ENCODE results near the gene CD80. TPM values are rescaled to one million over a fixed set of nuclear protein-coding genes. Genes with fewer than 3 reads are reported as not detected.

CD80 gene
- total RNA-seq, 1 experiment from 2014 or later = not detected

GRCh38 chr3:119555309-119555735 lies 4.1 kb downstream of the CD80 start:
- H3K4me1 ChIP-seq (ENCODE audit: control insufficient read depth in 1 of 2, insufficient read depth in 2 of 2, low read length in 2 of 2) = peaks cover 0 to 5% of the 10 kb centered on the region in 2 experiments; a peak in 1 of 4 replicates
- CTCF ChIA-PET = no interaction called here
- POLR2A ChIA-PET = no interaction called here
- H2AFZ ChIP-seq (ENCODE audit: low read depth, low read length, poor library complexity, severe bottlenecking) = no peak overlapping the region
- H3K9ac ChIP-seq (ENCODE audit: low read length) = no peak overlapping the region
- RAD21 ChIA-PET (ENCODE audit: low non-redundant PET in 1 of 2, low total read pairs in 2 of 2, uncharacterized antibody in 2 of 2, unreplicated experiment in 2 of 2) = no interaction called here
- H3K9me3 ChIP-seq (ENCODE audit: control insufficient read depth in 1 of 2, insufficient read depth in 1 of 2, low read depth in 1 of 2, low read length in 2 of 2) = no peaks in the 10 kb centered on the region
- BruUV-seq (replicated peaks) = no TSS peak
- H3K4me3 ChIP-seq (replicated peaks in 1 of 2; ENCODE audit: low read depth in 1 of 2, low read length in 2 of 2) = no peak overlapping the region
- TF ChIP-seq CBX3 (IDR thresholded peaks at IDR 0.05; ENCODE audit: low read depth) (no peak), EZH2 (IDR thresholded peaks at IDR 0.05) (no peak), SIN3A (IDR thresholded peaks at IDR 0.05; ENCODE audit: low read depth) (no peak), ZBTB33 (IDR thresholded peaks at IDR 0.05; ENCODE audit: extremely low read depth, insufficient replicate concordance, low read length) (no peak), RAD21 (IDR thresholded peaks at IDR 0.05; ENCODE audit: low read depth) (no peak), POLR2AphosphoS5 (IDR thresholded peaks at IDR 0.05; ENCODE audit: low read depth, low read length) (no peak), ELF1 (IDR thresholded peaks at IDR 0.05; ENCODE audit: borderline replicate concordance, low read depth) (no peak), JUND (IDR thresholded peaks at IDR 0.05) (no peak), EZH2phosphoT487 (IDR thresholded peaks at IDR 0.05; ENCODE audit: borderline replicate concordance) (no peak), FOSL1 (IDR thresholded peaks at IDR 0.05; ENCODE audit: low read depth) (no peak), SRF (IDR thresholded peaks at IDR 0.05; ENCODE audit: low read depth) (no peak), SP1 (IDR thresholded peaks at IDR 0.05; ENCODE audit: low read depth) (no peak), ZFX (IDR thresholded peaks at IDR 0.05) (no peak)
- TF ChIP-seq, protein P1, sequence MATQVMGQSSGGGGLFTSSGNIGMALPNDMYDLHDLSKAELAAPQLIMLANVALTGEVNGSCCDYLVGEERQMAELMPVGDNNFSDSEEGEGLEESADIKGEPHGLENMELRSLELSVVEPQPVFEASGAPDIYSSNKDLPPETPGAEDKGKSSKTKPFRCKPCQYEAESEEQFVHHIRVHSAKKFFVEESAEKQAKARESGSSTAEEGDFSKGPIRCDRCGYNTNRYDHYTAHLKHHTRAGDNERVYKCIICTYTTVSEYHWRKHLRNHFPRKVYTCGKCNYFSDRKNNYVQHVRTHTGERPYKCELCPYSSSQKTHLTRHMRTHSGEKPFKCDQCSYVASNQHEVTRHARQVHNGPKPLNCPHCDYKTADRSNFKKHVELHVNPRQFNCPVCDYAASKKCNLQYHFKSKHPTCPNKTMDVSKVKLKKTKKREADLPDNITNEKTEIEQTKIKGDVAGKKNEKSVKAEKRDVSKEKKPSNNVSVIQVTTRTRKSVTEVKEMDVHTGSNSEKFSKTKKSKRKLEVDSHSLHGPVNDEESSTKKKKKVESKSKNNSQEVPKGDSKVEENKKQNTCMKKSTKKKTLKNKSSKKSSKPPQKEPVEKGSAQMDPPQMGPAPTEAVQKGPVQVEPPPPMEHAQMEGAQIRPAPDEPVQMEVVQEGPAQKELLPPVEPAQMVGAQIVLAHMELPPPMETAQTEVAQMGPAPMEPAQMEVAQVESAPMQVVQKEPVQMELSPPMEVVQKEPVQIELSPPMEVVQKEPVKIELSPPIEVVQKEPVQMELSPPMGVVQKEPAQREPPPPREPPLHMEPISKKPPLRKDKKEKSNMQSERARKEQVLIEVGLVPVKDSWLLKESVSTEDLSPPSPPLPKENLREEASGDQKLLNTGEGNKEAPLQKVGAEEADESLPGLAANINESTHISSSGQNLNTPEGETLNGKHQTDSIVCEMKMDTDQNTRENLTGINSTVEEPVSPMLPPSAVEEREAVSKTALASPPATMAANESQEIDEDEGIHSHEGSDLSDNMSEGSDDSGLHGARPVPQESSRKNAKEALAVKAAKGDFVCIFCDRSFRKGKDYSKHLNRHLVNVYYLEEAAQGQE (IDR thresholded peaks at IDR 0.05; ENCODE audit: low read depth) = no peak
- H3K27ac ChIP-seq (ENCODE audit: low read depth, low read length) = no peak overlapping the region
- no peaks in the 10 kb centered on the region for H3K79me2 ChIP-seq (ENCODE audit: insufficient read depth, low read length)
- no peaks in the 10 kb centered on the region for H4K20me1 ChIP-seq (ENCODE audit: insufficient read depth)
- no peaks in the 10 kb centered on the region for H3K9me2 ChIP-seq (ENCODE audit: insufficient read depth)
- no peak overlapping the region for H3K4me2 ChIP-seq (ENCODE audit: low read length)
- intact Hi-C loops (cut with micrococcal nuclease) = no loop called here
- no peaks in the 10 kb centered on the region for H3K27me3 ChIP-seq (ENCODE audit: insufficient read depth, low read length)
- no peaks in the 10 kb centered on the region for H3K36me3 ChIP-seq (ENCODE audit: control insufficient read depth in 1 of 2, insufficient read depth in 2 of 2, low read length in 2 of 2)
- ATAC-seq (no peak), DNase-seq (ENCODE audit: low read depth, low spot score) (no peak)
